Smooth muscle cell of the brain vasculature (primary cell): ENCODE measurements around the gene CHST15.

ENCODE experiments used
- DNase-seq: peaks from one replicate; pipeline ENCODE4 v3.0.0-alpha.2; 2012; ENCODE audit warnings: low read depth, low spot score

CHST15 gene

GRCh38 chr10:124092860-124093773 is at the start of gene CHST15:
TSS of gene CHST15 (minus strand) at chr10:124093598. CDS start at chr10:124046212, 47,386 bp downstream.
- DNase-seq: no peak

- no peak for DNase-seq
Measured at GRCh38 chr10:124142960-124143359, 49.6 kb upstream of the CHST15 start.

- DNase-seq: no peak
Measured at GRCh38 chr10:124142006-124142739, 48.8 kb upstream of the CHST15 start.

GRCh38 chr10:124138883-124139348 is 45.5 kb upstream of the CHST15 start:
- DNase-seq: no peak

GRCh38 chr10:124138195-124138882 is 44.9 kb upstream of the CHST15 start:
- DNase-seq: no peak

GRCh38 chr10:124134251-124134893 is 41.0 kb upstream of the CHST15 start:
- no peak for DNase-seq

- no peak for DNase-seq
Measured at GRCh38 chr10:124132876-124133275, 39.5 kb upstream of the CHST15 start.

GRCh38 chr10:124132306-124132705 is 38.9 kb upstream of the CHST15 start:
- no peak for DNase-seq

- DNase-seq: no peak
Measured at GRCh38 chr10:124131172-124131571, 37.8 kb upstream of the CHST15 start.

GRCh38 chr10:124130198-124130900 is 37.0 kb upstream of the CHST15 start:
- no peak for DNase-seq

GRCh38 chr10:124129471-124129870 is 36.1 kb upstream of the CHST15 start:
- DNase-seq: no peak

- no peak for DNase-seq
Measured at GRCh38 chr10:124128811-124129145, 35.4 kb upstream of the CHST15 start.

GRCh38 chr10:124127965-124128810 is 34.8 kb upstream of the CHST15 start:
- DNase-seq: no peak

GRCh38 chr10:124127563-124127962 is 34.2 kb upstream of the CHST15 start:
- DNase-seq: no peak

GRCh38 chr10:124126983-124127385 is 33.6 kb upstream of the CHST15 start:
- DNase-seq: no peak

- DNase-seq: no peak
Measured at GRCh38 chr10:124126145-124126982, 33.0 kb upstream of the CHST15 start.

GRCh38 chr10:124125305-124126116 is 32.1 kb upstream of the CHST15 start:
- DNase-seq: no peak

- DNase-seq: no peak
Measured at GRCh38 chr10:124124769-124125161, 31.4 kb upstream of the CHST15 start.
